GM18517 (cell line): ENCODE data around the gene CTNND2.
"Not testable (repeated sequence)": the region's sequence is repeated elsewhere in the genome, so short reads cannot be mapped to it uniquely, and the experiment has no call there.

Source experiments
- ATAC-seq: cut with Tn5 transposase; IDR thresholded peaks from one replicate; pipeline ENCODE4 v1.9.1; 2021; ENCODE audit warnings: mild to moderate bottlenecking, moderate library complexity; ENCODE audit not compliant: unreplicated experiment

The CTNND2 gene

DNA sequence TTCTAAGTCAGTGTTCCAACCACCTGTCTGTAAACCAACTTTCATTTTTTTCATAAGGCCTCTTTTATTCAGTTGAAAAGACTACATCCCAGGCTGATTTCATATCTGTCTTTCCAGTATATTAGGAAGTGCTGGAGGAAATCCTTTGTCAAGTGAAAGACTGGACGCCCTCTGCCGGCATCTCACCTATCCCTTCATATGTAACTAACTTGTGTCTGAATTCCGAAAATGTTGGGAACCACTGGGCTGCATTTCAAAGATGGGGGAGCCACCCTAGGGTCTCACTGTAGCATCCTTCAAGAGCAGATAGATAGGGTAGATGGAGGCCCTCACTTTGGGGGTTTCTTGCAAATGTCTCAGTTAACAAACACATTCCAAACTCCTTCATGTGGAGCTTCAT is 569.8 kb downstream of the CTNND2 start:
- no peak for ATAC-seq

DNA sequence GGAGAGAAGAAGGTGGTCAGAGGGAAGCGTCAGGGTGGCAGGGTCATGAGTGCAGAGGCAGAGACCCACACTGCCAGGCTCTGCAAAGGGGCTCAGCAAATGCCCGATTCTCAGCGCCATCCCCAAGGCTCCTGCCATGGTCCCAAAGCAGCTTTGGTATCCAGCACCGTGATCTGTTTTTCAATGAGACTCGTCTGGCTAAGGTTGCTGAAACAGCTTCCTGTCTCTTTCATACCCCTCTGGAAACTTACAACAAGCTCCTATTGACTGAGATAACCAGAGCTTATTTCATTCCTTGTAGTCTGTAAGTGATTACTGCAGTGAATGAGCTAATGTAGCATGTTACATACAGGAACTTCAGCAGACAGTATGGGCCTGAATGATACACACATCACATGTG is 574.6 kb downstream of the CTNND2 start:
- ATAC-seq: no peak

DNA sequence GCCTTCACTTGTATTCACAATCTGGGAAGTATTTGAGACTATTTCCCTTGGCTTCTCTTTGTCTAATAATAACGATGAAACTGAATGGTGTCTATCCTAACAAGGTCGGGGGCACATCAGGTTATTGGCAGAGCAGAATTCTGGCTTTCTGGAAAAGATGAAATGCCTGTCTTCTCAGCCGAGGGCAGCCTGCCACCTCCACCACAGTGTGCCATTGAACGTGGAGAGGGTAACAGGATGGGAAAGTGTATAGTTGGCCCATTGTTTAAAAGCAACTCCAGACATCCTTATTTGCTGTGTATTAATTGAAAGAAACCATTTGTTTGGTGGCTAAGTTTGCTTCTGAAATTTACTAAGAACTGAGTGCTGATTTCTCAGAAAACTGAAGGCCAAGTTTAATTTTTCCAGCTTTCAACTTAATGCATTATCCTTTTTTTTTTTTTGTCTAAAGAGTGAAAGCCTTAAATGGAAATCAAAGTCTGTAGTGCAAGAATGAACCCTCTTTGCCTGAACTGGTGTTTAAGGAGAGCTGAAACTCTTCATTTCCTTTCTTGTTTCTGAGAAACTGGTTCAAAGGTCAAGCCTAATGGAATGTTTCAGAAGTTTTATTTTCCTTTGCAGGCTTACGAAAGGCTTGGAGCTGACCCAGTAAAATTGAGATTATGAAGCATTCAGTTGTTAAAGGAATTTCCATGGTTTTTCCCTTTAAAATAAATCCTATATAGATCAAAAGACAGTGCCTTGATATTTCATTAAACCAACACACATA is 579.5 kb downstream of the CTNND2 start:
- no peak for ATAC-seq

DNA sequence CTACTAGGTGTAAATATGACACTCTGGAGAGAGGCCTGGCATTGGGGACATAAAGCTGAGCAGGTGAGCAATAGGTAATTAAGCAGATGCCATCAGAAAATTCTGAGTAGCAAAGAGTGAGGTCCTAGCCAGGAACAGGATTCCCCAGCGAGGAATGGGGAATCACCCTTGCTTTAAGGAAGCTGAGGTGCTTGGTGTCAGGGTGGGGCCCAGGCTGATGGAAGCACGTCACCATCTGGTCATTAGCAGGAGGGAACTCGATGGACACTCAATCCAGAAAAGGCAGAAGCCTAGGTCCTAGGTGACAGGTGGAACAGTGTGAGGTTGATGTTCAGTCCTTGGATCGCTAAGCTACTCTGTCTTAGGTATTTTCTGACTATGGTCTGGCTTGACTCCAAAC is 580.5 kb downstream of the CTNND2 start:
- no peak for ATAC-seq

DNA sequence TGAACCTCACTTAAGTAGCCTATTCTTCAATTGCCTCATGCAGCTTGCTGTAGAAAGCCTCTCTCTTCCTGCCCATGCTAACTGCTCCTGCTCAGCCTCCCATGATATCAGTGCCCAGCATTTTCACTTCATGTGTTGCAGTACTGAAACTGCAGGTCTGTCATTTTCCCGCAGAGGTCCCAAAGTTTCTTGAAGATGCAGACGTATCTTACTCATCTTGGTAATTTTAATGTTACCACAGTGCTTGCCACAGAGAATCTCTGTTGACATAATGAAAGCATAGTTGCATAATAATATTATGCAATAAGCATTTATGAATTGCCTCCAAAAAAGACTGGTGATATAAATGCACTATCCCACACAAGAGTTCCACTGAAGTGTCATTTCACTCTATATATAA is 582.1 kb downstream of the CTNND2 start:
- ATAC-seq: no peak

DNA sequence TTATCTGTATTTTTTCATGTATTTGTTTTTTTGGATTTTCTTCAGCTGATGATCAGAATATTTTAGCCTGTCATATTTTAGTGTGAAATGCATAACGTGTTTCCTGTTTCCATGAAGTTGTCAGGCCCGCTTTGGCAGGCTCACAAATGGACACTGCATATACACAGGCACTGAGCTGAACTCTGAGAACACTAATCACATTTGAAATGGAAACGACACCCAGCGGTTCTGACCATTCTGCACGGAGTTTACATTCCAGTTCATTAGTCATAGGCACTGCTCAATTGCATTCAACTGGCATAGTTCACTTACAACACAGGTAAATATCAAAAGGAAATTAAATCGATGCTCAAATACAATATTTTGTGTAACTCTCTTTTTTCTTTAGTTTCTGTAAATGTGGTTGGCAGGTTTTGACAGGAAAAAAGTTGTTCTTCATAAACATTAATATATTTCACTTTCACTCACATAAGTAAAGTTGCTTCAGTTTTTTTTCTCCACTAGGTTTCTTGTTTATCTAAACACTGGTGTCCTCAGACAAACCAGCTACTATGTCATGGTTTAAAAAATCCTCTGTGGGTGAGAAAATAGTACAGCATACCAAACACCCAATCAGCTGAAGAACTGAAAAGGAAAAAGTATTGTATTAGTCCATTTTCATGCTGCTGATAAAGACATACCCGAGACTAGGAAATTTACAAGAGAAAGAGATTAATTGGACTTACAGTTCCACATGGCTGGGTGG is 584.2 kb downstream of the CTNND2 start:
- ATAC-seq: no peak

DNA sequence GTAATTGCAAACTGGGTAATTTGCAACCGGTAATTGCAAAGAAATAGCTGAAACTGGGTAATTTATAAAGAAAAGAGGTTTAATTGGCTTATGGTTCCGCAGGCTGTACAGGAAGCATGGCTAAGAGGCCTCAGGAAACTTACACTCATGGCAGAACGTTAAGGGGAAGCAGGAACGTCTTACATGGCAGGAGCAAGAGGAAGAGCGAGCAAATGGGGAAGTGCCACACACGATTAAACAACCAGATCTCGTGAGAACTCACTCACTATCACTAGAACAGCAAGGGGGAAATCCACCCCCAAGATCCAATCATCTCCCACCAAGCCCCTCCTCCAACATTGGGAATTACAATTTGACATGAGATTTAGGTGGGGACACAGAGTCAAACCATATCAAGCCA is 590.6 kb downstream of the CTNND2 start:
- ATAC-seq: not testable (repeated sequence)

DNA sequence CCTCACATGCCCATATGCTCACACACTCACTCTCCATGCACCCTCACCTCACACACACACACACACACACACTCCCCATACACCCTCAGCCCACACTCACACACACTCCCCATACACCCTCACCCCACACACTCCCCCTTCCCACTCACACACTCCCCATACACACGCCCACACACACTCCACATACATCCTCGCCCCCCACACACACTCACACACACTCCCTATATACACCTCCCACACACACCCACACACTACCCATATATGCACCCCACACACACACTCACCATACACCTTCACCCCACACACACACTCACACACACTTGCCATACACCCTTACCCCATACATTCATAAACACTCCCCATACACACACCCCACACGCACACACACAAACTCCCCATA is 592.5 kb downstream of the CTNND2 start:
- no peak for ATAC-seq

DNA sequence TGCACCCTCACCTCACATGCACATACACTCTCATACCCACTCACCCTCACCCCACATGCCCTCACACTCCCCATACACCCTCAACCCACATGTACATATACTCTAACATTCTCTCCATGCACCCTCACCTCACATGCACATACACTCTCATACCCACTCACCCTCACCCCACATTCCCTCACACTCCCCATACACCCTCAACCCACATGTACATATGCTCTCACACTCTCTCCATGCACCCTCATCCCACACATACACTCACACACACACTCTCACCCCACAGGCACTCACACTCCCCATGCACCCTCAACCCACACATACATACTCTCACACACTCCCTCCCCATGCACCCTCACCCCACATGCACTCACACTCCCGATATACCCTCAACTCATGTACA is 593.0 kb downstream of the CTNND2 start:
- no peak for ATAC-seq

DNA sequence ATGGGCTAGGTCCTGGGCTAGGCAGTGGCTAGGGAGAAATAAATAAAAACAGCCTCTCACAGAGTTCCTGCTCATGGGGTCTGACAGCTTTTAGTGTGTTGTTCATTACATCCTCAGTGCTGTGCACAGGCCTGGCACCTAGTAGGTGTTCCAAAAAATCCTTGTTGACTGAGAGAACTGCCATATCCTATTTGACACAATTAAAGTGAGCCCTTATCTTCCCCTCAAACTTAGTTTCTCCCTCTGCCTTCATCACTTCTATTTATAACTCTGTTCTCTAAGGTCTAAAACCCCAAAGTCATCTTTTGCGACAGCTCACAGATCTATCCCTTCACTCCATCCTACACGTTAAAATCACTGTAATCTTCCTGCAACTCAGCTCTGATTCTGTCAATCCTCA is 594.1 kb downstream of the CTNND2 start:
- ATAC-seq: no peak

DNA sequence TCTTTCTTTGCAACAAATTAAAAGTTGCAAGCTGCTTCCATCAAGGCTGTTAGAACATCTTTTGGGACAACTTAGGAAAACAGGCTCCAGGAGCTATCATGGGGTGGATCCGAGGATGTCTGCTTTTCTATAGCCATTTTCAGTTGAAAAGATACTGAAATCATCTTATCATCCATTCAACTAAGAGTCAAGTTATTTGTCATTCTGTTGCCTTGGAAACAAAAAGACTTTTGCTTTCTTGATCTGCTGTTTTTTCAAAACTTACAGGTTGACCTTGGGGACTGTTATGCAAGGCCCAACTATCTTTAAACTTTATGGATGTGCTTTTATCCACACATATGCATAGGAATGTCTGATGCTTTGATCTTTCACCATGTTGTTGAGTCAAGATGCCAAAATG is 597.9 kb downstream of the CTNND2 start:
- ATAC-seq: no peak

DNA sequence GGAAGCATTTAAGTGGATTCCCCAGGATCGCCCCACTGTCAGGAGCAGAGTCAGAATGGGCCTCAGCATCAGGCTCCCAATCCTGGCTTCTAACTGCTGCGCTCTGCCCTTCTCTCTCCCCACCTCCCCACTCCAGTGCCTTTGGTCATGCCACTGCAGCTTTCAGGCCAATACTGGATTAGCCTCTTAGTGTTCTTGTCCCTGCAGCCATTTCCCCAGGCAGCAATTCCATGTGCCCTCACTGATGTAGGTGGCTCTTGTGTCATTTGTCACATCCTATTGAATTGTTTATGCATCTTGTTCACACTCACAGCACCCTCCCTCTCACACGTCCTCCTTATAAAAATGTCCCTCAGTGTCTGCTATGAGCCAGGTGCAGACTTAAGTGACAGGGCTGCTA is 599.0 kb downstream of the CTNND2 start:
- ATAC-seq: no peak

DNA sequence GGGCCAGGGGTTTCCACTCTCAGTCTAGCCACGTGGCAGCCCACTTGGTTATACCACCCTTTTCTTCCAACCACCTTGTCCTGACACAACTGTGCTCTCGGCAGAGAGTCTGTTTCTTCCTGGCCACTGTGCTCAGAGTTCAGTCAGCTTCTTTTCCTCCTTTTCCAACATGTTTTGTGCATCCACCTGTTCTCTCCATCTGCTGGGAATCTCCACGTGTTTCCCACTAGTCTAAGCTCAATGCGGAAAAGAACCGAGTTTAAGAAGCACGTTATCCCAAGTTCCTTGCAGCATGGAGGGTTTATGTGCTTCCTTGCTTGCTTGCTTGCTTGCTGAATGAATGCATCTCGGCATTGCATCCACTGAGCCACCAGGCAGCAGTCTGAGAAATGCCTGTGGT is 599.6 kb downstream of the CTNND2 start:
- ATAC-seq: no peak

DNA sequence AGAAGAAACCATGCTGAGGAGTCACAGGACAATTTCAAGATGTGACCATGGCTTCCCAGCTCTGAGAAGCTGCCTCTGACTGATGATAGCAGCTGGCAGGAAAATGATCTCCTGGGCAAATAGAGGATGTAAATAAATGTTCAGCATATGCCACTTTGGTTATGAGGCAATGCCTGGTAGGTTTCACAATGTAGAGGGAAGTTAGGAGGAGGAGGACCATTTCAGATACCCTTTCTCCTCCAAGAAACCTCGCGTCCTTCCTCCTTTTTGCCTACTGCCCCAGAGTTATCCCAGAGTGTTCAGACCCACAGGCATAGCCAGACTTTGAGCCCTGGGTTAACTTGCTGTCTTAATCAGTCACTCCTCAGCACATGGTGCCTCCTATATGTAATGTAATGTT is 601.6 kb downstream of the CTNND2 start:
- ATAC-seq: no peak

DNA sequence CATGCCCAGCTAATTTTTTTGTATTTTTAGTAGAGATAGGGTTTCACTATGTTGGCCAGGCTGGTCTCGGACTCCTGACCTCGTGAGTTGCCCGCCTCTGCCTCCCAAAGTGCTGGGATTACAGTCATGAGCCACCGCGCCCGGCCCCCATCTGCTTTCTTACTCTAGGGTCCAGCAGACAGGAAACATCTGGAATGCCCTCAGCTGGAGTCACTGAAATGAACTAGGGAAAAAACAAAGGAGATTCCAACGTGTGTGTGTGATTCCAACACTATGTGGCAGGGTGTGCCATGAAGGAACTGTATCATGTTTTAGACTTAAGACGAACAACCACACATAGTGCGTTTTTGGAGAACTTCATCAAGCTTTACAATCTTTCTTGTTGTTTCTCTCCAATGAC is 603.1 kb downstream of the CTNND2 start:
- ATAC-seq: no peak

DNA sequence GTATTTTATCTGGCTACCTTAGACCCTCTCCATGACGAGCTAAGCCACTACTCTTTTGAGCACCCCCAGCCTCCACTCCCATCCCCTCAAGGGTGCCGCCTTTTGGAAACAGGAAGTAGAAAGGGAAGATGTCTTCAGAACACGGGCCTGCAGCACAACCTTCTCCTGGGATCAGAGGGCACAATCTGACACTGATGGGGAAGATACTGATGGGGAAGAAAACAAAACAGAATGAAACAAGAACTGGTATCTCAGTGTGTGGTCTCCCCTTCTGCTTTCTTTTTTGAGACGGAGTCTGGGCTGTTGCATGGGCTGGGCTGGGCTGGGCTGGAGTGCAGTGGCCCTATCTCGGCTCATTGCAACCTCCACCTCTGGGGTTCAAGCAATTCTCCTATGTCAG is 603.5 kb downstream of the CTNND2 start:
- ATAC-seq: no peak

DNA sequence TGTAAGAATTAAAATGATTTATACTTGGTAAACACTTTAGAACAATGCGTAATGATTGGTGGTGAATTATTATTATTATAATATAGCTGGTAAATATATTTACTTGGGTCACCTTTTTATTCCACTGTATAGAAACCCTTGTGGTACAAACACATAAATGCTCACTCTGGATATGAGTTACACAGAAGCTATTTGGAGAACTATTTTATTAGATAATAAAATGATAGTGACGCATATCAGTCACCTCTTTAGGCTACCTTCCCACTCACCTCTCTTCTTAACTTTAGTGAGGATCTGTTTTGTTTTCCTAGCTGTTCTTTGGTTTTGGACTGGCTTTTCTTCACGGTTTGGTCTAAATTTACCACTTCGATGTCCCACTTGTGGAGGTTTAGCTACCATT is 605.4 kb downstream of the CTNND2 start:
- ATAC-seq: no peak

DNA sequence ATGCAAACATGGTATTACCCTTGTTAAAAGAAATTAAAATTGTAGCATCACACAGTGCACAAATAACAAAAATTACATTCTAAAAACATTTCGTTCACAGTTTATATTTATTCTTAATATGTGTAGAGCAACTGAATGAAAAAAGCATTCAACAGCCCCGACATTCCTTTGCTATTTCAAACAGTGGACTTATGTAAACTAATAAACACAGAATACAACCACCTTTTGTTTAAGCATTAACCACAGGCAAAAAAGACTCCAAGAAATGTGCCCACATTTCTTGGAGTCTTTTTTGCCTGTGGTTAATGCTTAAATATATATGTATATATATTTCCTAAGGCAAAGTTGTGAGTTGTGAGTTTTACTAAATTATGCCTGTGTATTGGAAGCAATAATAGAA is 610.7 kb downstream of the CTNND2 start:
- no peak for ATAC-seq

DNA sequence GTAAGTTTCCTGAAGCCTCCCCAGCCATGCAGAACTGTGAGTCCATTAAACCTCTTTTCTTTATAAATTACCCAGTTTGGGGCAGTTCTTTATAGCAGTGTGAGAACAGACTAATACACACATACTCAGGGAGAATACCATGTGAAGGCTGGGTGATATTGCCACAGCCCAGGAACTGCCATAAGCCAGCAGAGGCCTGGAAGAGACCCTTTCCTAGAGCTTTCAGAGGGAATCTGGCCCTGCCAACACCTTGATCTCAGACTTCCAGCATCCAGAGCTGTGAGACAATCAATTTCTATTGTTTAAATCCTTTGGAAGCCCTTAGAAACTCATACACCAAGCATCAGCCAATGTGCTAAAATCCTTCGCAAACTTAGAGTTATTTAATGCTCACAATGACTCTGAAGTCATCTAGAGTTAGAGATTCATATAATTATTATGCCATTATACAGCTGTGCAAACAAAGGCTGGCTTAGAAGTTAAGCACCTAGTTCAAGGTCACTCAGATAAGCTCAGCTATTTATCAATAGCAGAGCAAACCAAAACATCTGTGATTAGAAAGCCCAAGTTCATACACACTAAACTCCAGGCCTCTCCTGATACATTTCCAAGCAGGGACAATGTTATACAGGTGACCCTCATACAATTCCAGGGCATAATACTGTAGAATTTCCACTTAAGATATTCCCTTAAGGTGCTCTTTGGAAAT is 611.4 kb downstream of the CTNND2 start:
- no peak for ATAC-seq

DNA sequence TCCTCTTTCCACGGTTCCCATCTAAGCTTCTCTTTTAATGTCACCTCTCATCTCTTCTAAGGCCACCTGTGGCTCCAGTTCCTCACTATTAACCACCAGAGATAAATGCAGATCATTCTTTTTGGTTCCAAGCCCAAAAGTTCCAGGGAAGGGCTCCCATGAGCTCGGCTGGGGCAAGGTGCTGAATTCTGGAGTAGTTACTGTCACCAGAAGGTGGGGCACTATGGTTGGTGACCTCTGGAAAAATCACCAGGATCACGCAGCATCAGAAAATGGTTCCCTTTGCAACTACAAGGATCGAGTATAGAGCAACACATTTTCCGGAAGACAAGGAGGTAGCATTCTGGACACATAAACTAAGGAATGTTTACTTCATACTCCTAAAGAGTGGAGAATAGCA is 614.5 kb downstream of the CTNND2 start:
- no peak for ATAC-seq

DNA sequence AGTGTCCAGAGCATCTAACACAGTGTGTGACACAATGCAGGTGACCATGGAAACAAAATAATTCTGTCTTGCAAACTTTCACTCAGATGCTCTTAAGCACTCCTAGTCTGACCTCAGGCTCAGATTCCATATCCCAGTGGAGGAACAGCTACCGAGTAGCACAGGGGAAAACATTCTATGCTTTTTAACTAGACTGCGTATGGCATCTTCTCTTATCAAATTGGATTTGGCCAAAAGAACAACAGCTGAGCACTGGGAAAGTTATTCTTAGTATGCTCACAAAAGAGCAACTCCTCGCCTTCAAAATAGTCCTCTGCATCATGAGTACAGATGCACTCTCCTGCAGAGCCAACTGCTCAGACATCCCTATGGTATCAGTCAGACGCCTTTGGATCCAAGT is 615.0 kb downstream of the CTNND2 start:
- no peak for ATAC-seq

DNA sequence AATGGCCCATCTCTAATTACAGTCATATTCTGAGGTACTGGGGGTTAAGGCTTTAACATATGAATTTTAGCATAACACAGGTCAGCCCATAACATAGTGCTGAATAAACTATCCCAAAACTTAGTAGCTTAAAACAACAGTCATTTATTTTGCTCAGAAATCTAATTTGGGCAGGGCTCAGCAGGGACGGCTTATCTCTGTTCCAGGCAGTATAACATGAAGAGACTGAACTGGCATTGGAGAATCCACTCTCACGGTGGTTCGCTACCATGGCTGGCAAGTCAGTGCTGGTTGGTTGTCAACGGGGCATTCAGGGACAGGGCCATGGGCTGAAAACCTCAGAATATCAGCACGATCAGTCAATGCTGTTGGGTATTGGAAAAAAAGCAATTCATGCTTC is 622.4 kb downstream of the CTNND2 start:
- no peak for ATAC-seq
